A549 (cell line): ENCODE data around the gene SERPINC1. TPM values are rescaled to one million over a fixed set of nuclear protein-coding genes. Genes with fewer than 3 reads are reported as not detected.

Experiments
- ATAC-seq, 2 experiments: fragments of 200-7000 bp in 1 of 2; fragments of >200 bp in 1 of 2; cut with Nextera tagmentation in 1 of 2; cut with Tn5 transposase in 1 of 2; 3 replicates each; pipeline versions ENCODE4 v1.8.0 to v1.9.1; 2018 to 2020; ENCODE audit warnings: mild to moderate bottlenecking in 1 of 2, moderate library complexity in 1 of 2
- CTCF ChIA-PET: fragments of 300-600 bp; sonication (Branson Sonifier 250); formaldehyde crosslinking; extraction: SDS; loops from one replicate; lab custom pipeline; 2021; ENCODE audit warnings: antibody characterized with exemption, inconsistent platforms; lab: Yijun Ruan, JAX
- POLR2A ChIA-PET: fragments of 350-600 bp; formaldehyde crosslinking; extraction: SDS; loops from one replicate; lab custom pipeline; 2021; ENCODE audit warnings: antibody characterized with exemption, inconsistent platforms; lab: Yijun Ruan, JAX
- DNase-seq, 2 experiments: peaks; one replicate each; pipeline versions ENCODE4 v3.0.0 to v3.0.0-alpha.2; 2011 to 2016; ENCODE audit warnings: low read depth in 1 of 2, low spot score in 1 of 2
- FAIRE-seq: peaks from 2 replicates; lab custom pipeline; 2011; peaks lifted over from hg19 to GRCh38; lab: Jason Lieb, UNC
- H3K27ac ChIP-seq, 2 experiments: fragments of >200 bp; sonication (Bioruptor Twin); formaldehyde crosslinking; 3 replicates each; pipeline ENCODE4 v1.5.1; 2016 to 2017
- H3K4me1 ChIP-seq: fragments of >200 bp; sonication (Bioruptor Twin); formaldehyde crosslinking; 3 replicates; pipeline ENCODE4 v1.6.1; 2016
- H3K4me2 ChIP-seq: fragments of >200 bp; sonication (Bioruptor Twin); formaldehyde crosslinking; 3 replicates; pipeline ENCODE4 v1.6.1; 2016
- H3K4me3 ChIP-seq: fragments of >200 bp; sonication (Bioruptor Twin); formaldehyde crosslinking; 3 replicates; pipeline ENCODE4 v1.5.1; 2016
- H3K9me3 ChIP-seq: fragments of >200 bp; sonication (Bioruptor Twin); formaldehyde crosslinking; 3 replicates; pipeline ENCODE4 v1.6.1; 2016
- BHLHE40 ChIP-seq: IDR thresholded peaks from 2 replicates; pipeline ENCODE4 v1.6.1; 2012; ENCODE audit warnings: low read depth, low read length, inconsistent platforms
- CBX2 ChIP-seq: fragments of 200-600 bp; sonication (generic); IDR thresholded peaks from 2 replicates; pipeline ENCODE4 v1.6.1; 2016; ENCODE audit warnings: low read depth, mild to moderate bottlenecking, borderline replicate concordance
- CEBPB ChIP-seq, 2 experiments: fragments of >200 bp in 1 of 2; sonication (Bioruptor Twin) in 1 of 2; formaldehyde crosslinking in 1 of 2; IDR thresholded peaks; 2 replicates each; pipeline ENCODE4 v1.6.1; 2012 to 2016
- CHD2 ChIP-seq: fragments of 150-350 bp; IDR thresholded peaks from 2 replicates; pipeline ENCODE4 v1.6.1; 2014; ENCODE audit warnings: low read length; ENCODE audit not compliant: partially characterized antibody
- EHF ChIP-seq: fragments of 250-450 bp; sonication (Bioruptor Pico); IDR thresholded peaks from 2 replicates; pipeline ENCODE4 v1.5.0; 2020; ENCODE audit warnings: mild to moderate bottlenecking
- KDM1A ChIP-seq: fragments of 200-600 bp; sonication (generic); IDR thresholded peaks from 2 replicates; pipeline ENCODE4 v1.6.1; 2016; ENCODE audit warnings: low read depth, mild to moderate bottlenecking
- KDM5A ChIP-seq: fragments of 200-600 bp; sonication (generic); IDR thresholded peaks from 2 replicates; pipeline ENCODE4 v1.6.1; 2016; ENCODE audit warnings: antibody characterized with exemption, mild to moderate bottlenecking
- MAFK ChIP-seq: fragments of 450-650 bp; IDR thresholded peaks from 2 replicates; pipeline ENCODE4 v1.6.1; 2014; ENCODE audit not compliant: partially characterized antibody
- MAZ ChIP-seq: fragments of 150-350 bp; IDR thresholded peaks from 2 replicates; pipeline ENCODE4 v1.6.1; 2014; ENCODE audit warnings: antibody characterized with exemption, low read depth, low read length, borderline replicate concordance
- NFE2L2 ChIP-seq: fragments of 150-350 bp; conservative IDR thresholded peaks from 2 replicates; pipeline ENCODE4 v1.6.1; 2014; ENCODE audit warnings: low read length
- NR3C1 ChIP-seq: fragments of >200 bp; sonication (Bioruptor Twin); formaldehyde crosslinking; IDR thresholded peaks from 3 replicates; pipeline ENCODE4 v1.6.1; 2017
- PHF8 ChIP-seq: fragments of 200-600 bp; sonication (generic); IDR thresholded peaks from 2 replicates; pipeline ENCODE4 v1.6.1; 2016; ENCODE audit warnings: low read depth, mild to moderate bottlenecking, antibody characterized with exemption, moderate library complexity, borderline replicate concordance
- RAD21 ChIP-seq, 2 experiments: fragments of >200 bp in 1 of 2; sonication (Bioruptor Twin) in 1 of 2; formaldehyde crosslinking in 1 of 2; IDR thresholded peaks in 1 of 2; conservative IDR thresholded peaks in 1 of 2; 2 replicates in 1 of 2; 3 replicates in 1 of 2; pipeline ENCODE4 v1.6.1; 2012 to 2018; ENCODE audit warnings: inconsistent platforms in 1 of 2
- RCOR1 ChIP-seq: fragments of 150-350 bp; IDR thresholded peaks from 2 replicates; pipeline ENCODE4 v1.6.1; 2014; ENCODE audit warnings: antibody characterized with exemption, low read length, low read depth
- RFX5 ChIP-seq: fragments of 450-650 bp; IDR thresholded peaks from 2 replicates; pipeline ENCODE4 v1.7.1; 2014; ENCODE audit warnings: antibody characterized with exemption, mild to moderate bottlenecking, moderate library complexity
- WGBS: methylation state at CpG from one replicate; pipeline ENCODE4 v1.1.6; 2017; ENCODE audit errors: missing lambda C conversion rate; 5-methylcytosine and 5-hydroxymethylcytosine counted together
- polyA plus RNA-seq, 4 experiments: library from polyadenylated mRNA; depleted of rRNA in 3 of 4; stranded (reverse); fragments of >200 nt; fragmentation: RNase III in 1 of 4; extraction: RNeasy Plus Mini Kit Qiagen cat#74134 plus additional on column Dnase treatment in 1 of 4; gene quantifications; 2 replicates in 3 of 4; 3 replicates in 1 of 4; pipeline ENCODE4 v1.2.3, GENCODE V29; 2011 to 2017
- TF ChIP-seq, protein P1 (sequence below): fragments of 250-450 bp; sonication (Bioruptor Pico); IDR thresholded peaks from 2 replicates; pipeline ENCODE4 v1.5.0; 2021; ENCODE audit warnings: mild to moderate bottlenecking, moderate library complexity, borderline replicate concordance
- TF ChIP-seq, protein P2 (sequence below): IDR thresholded peaks from 2 replicates; pipeline ENCODE4 v1.6.1; 2012; ENCODE audit warnings: low read depth, borderline replicate concordance
- TF ChIP-seq, protein P3 (sequence below): fragments of >200 bp; sonication (Bioruptor Twin); formaldehyde crosslinking; IDR thresholded peaks from 2 replicates; pipeline ENCODE4 v1.6.1; 2016
- TF ChIP-seq, protein P4 (sequence below): fragments of >200 bp; sonication (Bioruptor Twin); formaldehyde crosslinking; IDR thresholded peaks from 3 replicates; pipeline ENCODE4 v1.5.1; 2016
- TF ChIP-seq, protein P5 (sequence below): IDR thresholded peaks from 2 replicates; pipeline ENCODE4 v1.6.1; 2012
- TF ChIP-seq, protein P6 (sequence below): fragments of 250-450 bp; sonication (Bioruptor Pico); IDR thresholded peaks from 2 replicates; pipeline ENCODE4 v1.5.0; 2020; ENCODE audit warnings: low read depth, mild to moderate bottlenecking, moderate library complexity
- TF ChIP-seq, protein P7 (sequence below): fragments of 450-650 bp; IDR thresholded peaks from 2 replicates; pipeline ENCODE4 v1.6.1; 2014; ENCODE audit warnings: antibody characterized with exemption

SERPINC1 gene
- polyA plus RNA-seq, 2 of the 4 experiments (the other 2 are of a cell fraction): 0.05 to 0.13 TPM

DNA sequence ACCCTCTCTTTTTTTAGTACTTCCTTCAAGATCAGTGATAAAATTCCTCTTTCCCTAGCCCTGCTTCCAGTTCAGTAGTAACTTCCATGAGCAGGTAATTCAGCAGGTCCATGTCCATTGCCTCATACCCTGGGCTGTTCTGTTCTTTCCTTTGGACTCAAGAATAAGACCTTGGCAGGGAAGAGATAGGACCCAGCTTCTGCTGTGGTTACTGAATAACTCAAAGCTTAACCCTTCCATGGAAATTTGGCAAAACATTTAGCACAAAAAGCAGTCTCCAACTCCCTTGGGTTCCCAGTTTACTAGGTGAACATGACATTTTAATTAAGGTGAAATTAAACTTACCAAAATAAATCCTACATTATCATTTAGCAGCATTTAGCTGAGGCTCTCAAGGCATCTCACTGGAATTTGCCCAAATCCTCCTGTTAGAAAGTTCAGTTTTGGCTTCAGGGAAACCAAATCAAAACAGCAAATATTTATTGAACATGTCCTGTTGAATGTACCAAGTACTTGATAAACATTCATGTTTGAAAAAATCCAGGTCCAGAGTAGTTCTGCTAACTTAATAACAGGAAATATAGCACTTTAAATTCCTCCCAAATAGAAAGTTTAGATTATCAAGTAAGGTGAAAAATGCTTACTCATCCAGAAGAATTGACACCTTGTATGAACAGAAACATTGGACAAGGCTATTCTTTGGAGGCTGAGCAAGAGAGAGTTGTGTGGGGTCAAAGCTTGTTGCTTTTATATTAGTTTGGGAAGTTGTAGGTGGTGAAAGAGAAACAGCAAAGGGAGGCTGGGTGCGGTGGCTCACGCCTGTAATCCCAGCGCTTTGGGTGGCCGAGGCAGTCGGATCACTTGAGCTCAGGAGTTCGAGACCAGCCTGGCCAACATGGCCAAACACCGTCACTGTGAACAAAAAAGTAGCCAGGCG, 8.4 kb upstream of the SERPINC1 start:
- ATAC-seq: no peak
- 0 out of 3 replicates have a peak, but pooled peaks cover 3% of the 10 kb centered on the region for H3K4me1 ChIP-seq
- POLR2A ChIA-PET: no interaction called here
- CTCF ChIA-PET: interaction anchor here (1.5 kb wide), 1 partner anchor 10 kb away, joined by 5 read pairs; no protein-coding TSS in a partner anchor
- peak; percentile 50 for TF ChIP-seq MAFK
- TF ChIP-seq, protein P1, sequence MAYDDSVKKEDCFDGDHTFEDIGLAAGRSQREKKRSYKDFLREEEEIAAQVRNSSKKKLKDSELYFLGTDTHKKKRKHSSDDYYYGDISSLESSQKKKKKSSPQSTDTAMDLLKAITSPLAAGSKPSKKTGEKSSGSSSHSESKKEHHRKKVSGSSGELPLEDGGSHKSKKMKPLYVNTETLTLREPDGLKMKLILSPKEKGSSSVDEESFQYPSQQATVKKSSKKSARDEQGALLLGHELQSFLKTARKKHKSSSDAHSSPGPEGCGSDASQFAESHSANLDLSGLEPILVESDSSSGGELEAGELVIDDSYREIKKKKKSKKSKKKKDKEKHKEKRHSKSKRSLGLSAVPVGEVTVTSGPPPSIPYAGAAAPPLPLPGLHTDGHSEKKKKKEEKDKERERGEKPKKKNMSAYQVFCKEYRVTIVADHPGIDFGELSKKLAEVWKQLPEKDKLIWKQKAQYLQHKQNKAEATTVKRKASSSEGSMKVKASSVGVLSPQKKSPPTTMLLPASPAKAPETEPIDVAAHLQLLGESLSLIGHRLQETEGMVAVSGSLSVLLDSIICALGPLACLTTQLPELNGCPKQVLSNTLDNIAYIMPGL (CRISPR knock-in tag): no peak
- TF ChIP-seq, all 56 proteins: peak for 1
- Histone ChIP-seq H3K4me3 (no peak overlapping the region), H3K4me2 (no peak overlapping the region), H3K27ac (no peak overlapping the region), H3K9me3 (no peaks in the 10 kb centered on the region)
- no peak for FAIRE-seq
- WGBS: 91% methylated on average over 8 of the region's 8 CpGs
- DNase-seq: no peak

DNA sequence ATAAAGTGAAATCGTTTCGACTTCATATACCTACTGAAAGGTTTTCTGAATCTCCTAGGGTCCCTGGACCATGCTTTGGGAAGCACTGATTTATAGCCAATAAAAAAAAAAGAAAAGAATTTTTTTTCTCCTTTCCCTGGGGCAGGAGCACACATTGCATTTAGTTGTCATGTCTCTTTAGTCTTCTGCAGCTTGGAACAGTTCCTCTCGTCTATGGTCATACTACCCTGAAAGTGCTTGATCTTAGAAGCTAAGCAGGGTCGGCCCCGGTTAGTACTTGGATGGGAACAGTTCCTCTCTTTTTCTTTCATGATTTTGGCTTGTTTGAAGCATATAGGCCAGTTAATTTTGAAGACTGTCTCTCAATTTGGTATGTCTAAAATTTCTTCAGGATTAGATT, 3.7 kb upstream of the SERPINC1 start:
- ATAC-seq (no peak), FAIRE-seq (no peak), DNase-seq (no peak)
- WGBS: 34% methylated on average over 5 of the region's 5 CpGs
- Histone ChIP-seq H3K4me1 (0 out of 3 replicates have a peak, but pooled peaks cover 3% of the 10 kb centered on the region), H3K9me3 (no peaks in the 10 kb centered on the region), H3K27ac (no peak overlapping the region), H3K4me2 (no peak overlapping the region), H3K4me3 (no peak overlapping the region)
- ChIA-PET CTCF (no interaction called here), POLR2A (interaction anchor here (0.9 kb wide), 1 partner anchor 53 kb away, joined by 3 read pairs; the partner anchor contains the start of gene ZBTB37)
- TF ChIP-seq, protein P2, sequence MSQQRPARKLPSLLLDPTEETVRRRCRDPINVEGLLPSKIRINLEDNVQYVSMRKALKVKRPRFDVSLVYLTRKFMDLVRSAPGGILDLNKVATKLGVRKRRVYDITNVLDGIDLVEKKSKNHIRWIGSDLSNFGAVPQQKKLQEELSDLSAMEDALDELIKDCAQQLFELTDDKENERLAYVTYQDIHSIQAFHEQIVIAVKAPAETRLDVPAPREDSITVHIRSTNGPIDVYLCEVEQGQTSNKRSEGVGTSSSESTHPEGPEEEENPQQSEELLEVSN: no peak
- TF ChIP-seq KDM1A: no peak
- no peak for TF ChIP-seq KDM5A
- TF ChIP-seq, protein P3, sequence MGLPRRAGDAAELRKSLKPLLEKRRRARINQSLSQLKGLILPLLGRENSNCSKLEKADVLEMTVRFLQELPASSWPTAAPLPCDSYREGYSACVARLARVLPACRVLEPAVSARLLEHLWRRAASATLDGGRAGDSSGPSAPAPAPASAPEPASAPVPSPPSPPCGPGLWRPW: no peak
- TF ChIP-seq RCOR1: no peak
- no peak for TF ChIP-seq CEBPB (IDR thresholded peaks at IDR 0.05)

DNA sequence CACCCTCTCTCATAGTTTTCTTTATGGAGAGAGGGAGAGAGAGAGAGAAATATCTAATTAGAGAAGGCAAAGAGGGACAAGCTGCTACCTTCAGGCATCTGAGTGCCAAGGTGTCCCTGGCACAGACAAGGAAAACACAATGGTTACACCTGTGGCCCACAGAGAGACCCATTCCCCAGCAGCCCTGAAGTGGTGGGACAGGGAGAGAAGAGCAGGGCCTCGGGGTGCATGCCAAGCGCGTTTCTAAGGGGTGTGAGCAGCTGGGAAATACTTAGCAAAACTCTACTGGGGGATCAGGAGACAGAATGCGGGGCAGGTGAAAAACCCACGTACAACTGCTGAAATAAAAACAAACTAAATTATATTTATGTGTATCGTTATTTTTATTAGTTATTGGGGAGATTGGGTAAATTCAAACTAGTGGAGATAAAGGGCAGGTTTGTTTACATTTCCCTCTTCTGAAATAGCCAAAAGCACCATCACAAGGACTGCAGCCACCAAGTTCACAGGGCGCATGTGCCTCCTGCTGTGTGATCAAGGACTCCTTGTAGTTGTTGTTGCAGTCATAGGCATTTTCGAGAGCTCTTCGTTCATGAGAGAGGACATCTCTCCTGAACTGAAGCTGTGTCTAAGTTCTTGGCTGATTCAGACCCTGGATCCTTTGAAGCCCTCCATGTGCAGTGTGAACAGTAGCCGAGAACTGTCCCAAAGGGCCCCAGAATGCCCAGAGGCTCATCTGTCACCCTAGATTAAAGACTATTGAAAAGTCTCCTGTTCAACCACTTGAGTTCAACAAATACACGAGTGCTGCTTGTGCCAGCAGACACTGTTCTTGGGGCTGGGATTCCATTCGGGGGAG, 737 bp upstream of the SERPINC1 start:
- TF ChIP-seq CBX2 (no peak), RFX5 (no peak), BHLHE40 (no peak), CHD2 (no peak), KDM5A (no peak), NR3C1 (no peak), PHF8 (no peak), NFE2L2 (no peak), MAZ (no peak), EHF (CRISPR knock-in tag) (no peak), RAD21 (conservative IDR thresholded peaks at IDR 0.05 in 1 of 2, IDR thresholded peaks at IDR 0.05 in 1 of 2) (no peak), MAFK (no peak)
- TF ChIP-seq, protein P3: no peak
- TF ChIP-seq, protein P4, sequence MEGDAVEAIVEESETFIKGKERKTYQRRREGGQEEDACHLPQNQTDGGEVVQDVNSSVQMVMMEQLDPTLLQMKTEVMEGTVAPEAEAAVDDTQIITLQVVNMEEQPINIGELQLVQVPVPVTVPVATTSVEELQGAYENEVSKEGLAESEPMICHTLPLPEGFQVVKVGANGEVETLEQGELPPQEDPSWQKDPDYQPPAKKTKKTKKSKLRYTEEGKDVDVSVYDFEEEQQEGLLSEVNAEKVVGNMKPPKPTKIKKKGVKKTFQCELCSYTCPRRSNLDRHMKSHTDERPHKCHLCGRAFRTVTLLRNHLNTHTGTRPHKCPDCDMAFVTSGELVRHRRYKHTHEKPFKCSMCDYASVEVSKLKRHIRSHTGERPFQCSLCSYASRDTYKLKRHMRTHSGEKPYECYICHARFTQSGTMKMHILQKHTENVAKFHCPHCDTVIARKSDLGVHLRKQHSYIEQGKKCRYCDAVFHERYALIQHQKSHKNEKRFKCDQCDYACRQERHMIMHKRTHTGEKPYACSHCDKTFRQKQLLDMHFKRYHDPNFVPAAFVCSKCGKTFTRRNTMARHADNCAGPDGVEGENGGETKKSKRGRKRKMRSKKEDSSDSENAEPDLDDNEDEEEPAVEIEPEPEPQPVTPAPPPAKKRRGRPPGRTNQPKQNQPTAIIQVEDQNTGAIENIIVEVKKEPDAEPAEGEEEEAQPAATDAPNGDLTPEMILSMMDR: no peak
- TF ChIP-seq, protein P5, sequence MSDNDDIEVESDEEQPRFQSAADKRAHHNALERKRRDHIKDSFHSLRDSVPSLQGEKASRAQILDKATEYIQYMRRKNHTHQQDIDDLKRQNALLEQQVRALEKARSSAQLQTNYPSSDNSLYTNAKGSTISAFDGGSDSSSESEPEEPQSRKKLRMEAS: no peak
- TF ChIP-seq, protein P6, sequence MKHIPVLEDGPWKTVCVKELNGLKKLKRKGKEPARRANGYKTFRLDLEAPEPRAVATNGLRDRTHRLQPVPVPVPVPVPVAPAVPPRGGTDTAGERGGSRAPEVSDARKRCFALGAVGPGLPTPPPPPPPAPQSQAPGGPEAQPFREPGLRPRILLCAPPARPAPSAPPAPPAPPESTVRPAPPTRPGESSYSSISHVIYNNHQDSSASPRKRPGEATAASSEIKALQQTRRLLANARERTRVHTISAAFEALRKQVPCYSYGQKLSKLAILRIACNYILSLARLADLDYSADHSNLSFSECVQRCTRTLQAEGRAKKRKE: no peak
- TF ChIP-seq, protein P7, sequence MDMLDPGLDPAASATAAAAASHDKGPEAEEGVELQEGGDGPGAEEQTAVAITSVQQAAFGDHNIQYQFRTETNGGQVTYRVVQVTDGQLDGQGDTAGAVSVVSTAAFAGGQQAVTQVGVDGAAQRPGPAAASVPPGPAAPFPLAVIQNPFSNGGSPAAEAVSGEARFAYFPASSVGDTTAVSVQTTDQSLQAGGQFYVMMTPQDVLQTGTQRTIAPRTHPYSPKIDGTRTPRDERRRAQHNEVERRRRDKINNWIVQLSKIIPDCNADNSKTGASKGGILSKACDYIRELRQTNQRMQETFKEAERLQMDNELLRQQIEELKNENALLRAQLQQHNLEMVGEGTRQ: no peak
- 73% methylated on average over 12 of the region's 12 CpGs for WGBS
- ATAC-seq (no peak), DNase-seq (no peak), FAIRE-seq (no peak)
- Histone ChIP-seq H3K4me3 (no peak overlapping the region), H3K4me2 (no peak overlapping the region), H3K4me1 (no peaks in the 10 kb centered on the region), H3K9me3 (no peaks in the 10 kb centered on the region), H3K27ac (no peak overlapping the region)
- ChIA-PET POLR2A (interaction anchor here (1.4 kb wide), 1 partner anchor 50 kb away, joined by 3 read pairs; the partner anchor contains the start of gene ZBTB37), CTCF (no interaction called here)
